ENCODE measurements around the gene PANX2.

PANX2 gene

GRCh38 chr22:50171319-50171964, 911 bp downstream of the PANX2 start:
- no peak for DNase-seq

- DNase-seq: no peak
These were observed 1.5 kb downstream of the PANX2 start for GRCh38 chr22:50171965-50172421.

GRCh38 chr22:50173311-50173982, 2.9 kb downstream of the PANX2 start:
- no peak for DNase-seq

- no peak for DNase-seq
These were observed 3.4 kb downstream of the PANX2 start for GRCh38 chr22:50173983-50174355.

GRCh38 chr22:50174382-50175190, 4.1 kb downstream of the PANX2 start:
- DNase-seq: no peak

GRCh38 chr22:50175191-50175461, 4.6 kb downstream of the PANX2 start:
- no peak for DNase-seq

GRCh38 chr22:50175921-50176849, 5.7 kb downstream of the PANX2 start:
- no peak for DNase-seq

- no peak for DNase-seq
These were observed 6.5 kb downstream of the PANX2 start for GRCh38 chr22:50176850-50177536.

- no peak for DNase-seq
These were observed 7.3 kb downstream of the PANX2 start for GRCh38 chr22:50177537-50178470.

- no peak for DNase-seq
These were observed 7.9 kb downstream of the PANX2 start for GRCh38 chr22:50178471-50178864.

- no peak for DNase-seq
These were observed 8.6 kb downstream of the PANX2 start for GRCh38 chr22:50178871-50179869.

- no peak for DNase-seq
These were observed 9.6 kb downstream of the PANX2 start for GRCh38 chr22:50179937-50180726.

- DNase-seq: no peak
These were observed 10.4 kb downstream of the PANX2 start for GRCh38 chr22:50180727-50181521.

GRCh38 chr22:50182176-50183081, 11.9 kb downstream of the PANX2 start:
- DNase-seq: no peak

- DNase-seq: no peak
These were observed 12.8 kb downstream of the PANX2 start for GRCh38 chr22:50183141-50183971.
